C4-2B (cell line): ENCODE measurements around the gene PIGR.

Experiments
- CTCF ChIP-seq: fragments of 450-650 bp; conservative IDR thresholded peaks from 2 replicates; pipeline ENCODE4 v1.5.1; 2017; ENCODE audit warnings: mild to moderate bottlenecking
- ZFX ChIP-seq: fragments of 450-650 bp; IDR thresholded peaks from 2 replicates; pipeline ENCODE4 v1.6.1; 2017

- TF ChIP-seq ZFX = no peak
- peak; percentile 91 for TF ChIP-seq CTCF
These were observed 36.0 kb upstream of the PIGR start for GRCh38 chr1:206982216-206982615.
